ENCODE measurements around the gene HOXD9. TPM values are rescaled to one million over a fixed set of nuclear protein-coding genes. Genes with fewer than 3 reads are reported as not detected.
A peak's percentile ranks its signal among the peaks of the same experiment; 100 is the strongest.

HOXD9 gene
- total RNA-seq: not detected

DNA sequence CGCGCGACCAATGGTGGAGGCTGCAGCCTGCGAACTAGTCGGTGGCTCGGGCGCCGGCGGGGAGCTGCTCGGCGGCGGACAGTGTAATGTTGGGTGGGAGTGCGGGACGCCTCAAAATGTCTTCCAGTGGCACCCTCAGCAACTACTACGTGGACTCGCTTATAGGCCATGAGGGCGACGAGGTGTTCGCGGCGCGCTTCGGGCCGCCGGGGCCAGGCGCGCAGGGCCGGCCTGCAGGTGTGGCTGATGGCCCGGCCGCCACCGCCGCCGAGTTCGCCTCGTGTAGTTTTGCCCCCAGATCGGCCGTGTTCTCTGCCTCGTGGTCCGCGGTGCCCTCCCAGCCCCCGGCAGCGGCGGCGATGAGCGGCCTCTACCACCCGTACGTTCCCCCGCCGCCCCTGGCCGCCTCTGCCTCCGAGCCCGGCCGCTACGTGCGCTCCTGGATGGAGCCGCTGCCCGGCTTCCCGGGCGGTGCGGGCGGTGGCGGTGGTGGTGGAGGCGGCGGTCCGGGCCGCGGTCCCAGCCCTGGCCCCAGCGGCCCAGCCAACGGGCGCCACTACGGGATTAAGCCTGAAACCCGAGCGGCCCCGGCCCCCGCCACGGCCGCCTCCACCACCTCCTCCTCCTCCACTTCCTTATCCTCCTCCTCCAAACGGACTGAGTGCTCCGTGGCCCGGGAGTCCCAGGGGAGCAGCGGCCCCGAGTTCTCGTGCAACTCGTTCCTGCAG is at the start of gene HOXD9:
HOXD9 (plus strand) TSS at position 37 of the 728 bp plus-strand sequence; CDS start at position 87, 50 bp downstream.
- DNase-seq: peak; percentile 42
- Mint-ChIP-seq H3K27me3 (ENCODE audit: low read depth) (peaks cover 75% of the 10 kb centered on the region), H3K4me3 (peak within 1 kb of the TSS; percentile 53), H3K4me1 (ENCODE audit: low read depth) (peaks cover 13% of the 10 kb centered on the region), H3K27ac (no peak within 1 kb of the TSS), H3K36me3 (ENCODE audit: low read depth) (peaks cover 2% of the 10 kb centered on the region), H3K9me3 (peaks cover 1% of the 10 kb centered on the region)
- CTCF ChIA-PET: no interaction called here
- intact Hi-C loops (cut with micrococcal nuclease): loop anchor here (5.0 kb wide), 2 partner anchors 36 to 39 kb away; no protein-coding TSS in a partner anchor

- CTCF ChIA-PET: interaction anchor here (0.7 to 1.4 kb wide), 2 partner anchors 23 to 38 kb away, joined by 3 to 7 read pairs; no protein-coding TSS in a partner anchor
- H3K27ac Mint-ChIP-seq: no peak overlapping the region
- intact Hi-C loops (cut with micrococcal nuclease): no loop called here
These were observed 49.3 kb upstream of the HOXD9 start for GRCh38 chr2:176072951-176073904.

GRCh38 chr2:176074919-176075425 is 47.5 kb upstream of the HOXD9 start:
- no peak for DNase-seq
- peaks cover 6% of the 10 kb centered on the region for H3K36me3 Mint-ChIP-seq (ENCODE audit: low read depth)
- H3K4me3 Mint-ChIP-seq: no peak overlapping the region
- CTCF ChIA-PET: interaction anchor here (0.6 kb wide), 1 partner anchor 22 kb away, joined by 4 read pairs; no protein-coding TSS in a partner anchor
- H3K27me3 Mint-ChIP-seq (ENCODE audit: low read depth): peaks cover 78% of the 10 kb centered on the region
- intact Hi-C loops (cut with micrococcal nuclease): loop anchor here (5.0 kb wide), 1 partner anchor 37 kb away; no protein-coding TSS in a partner anchor
- H3K27ac Mint-ChIP-seq: no peak overlapping the region
- H3K4me1 Mint-ChIP-seq (ENCODE audit: low read depth): peaks cover 18% of the 10 kb centered on the region
- H3K9me3 Mint-ChIP-seq: peaks cover 7% of the 10 kb centered on the region

More at GRCh38 chr2:176072951-176073904, 49.3 kb upstream of the HOXD9 start:
- Mint-ChIP-seq H3K27me3 (ENCODE audit: low read depth) (peaks cover 81% of the 10 kb centered on the region), H3K36me3 (ENCODE audit: low read depth) (no peaks in the 10 kb centered on the region), H3K9me3 (peaks cover 7% of the 10 kb centered on the region), H3K4me1 (ENCODE audit: low read depth) (peaks cover 13% of the 10 kb centered on the region), H3K4me3 (no peak overlapping the region)
- no peak for DNase-seq

DNA sequence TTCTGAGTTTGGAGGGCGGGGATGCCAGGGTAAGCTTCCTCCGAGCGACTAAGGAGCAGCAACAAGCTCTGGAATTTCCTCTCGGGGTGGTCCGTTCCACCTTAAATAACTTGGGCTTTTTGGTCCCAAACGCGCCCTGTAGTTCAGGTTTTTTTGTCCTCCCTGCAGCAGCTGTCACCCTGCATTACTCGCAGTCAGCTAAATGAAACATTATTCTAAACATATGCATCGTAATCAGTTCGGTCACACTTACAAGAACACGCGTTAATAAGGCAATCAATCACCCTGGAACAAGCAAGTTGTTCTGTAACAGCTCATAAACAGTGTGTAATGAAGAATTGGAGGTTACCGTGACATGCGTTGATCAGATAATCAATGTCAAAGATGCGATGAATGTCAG is 47.0 kb upstream of the HOXD9 start:
- Mint-ChIP-seq H3K4me1 (ENCODE audit: low read depth) (peaks cover 18% of the 10 kb centered on the region), H3K36me3 (ENCODE audit: low read depth) (peaks cover 6% of the 10 kb centered on the region), H3K4me3 (no peak overlapping the region), H3K27ac (no peak overlapping the region), H3K9me3 (peaks cover 7% of the 10 kb centered on the region), H3K27me3 (ENCODE audit: low read depth) (peaks cover 73% of the 10 kb centered on the region)
- CTCF ChIA-PET: no interaction called here
- DNase-seq: no peak
- intact Hi-C loops (cut with micrococcal nuclease): loop anchor here (5.0 kb wide), 1 partner anchor 37 kb away; no protein-coding TSS in a partner anchor

DNA sequence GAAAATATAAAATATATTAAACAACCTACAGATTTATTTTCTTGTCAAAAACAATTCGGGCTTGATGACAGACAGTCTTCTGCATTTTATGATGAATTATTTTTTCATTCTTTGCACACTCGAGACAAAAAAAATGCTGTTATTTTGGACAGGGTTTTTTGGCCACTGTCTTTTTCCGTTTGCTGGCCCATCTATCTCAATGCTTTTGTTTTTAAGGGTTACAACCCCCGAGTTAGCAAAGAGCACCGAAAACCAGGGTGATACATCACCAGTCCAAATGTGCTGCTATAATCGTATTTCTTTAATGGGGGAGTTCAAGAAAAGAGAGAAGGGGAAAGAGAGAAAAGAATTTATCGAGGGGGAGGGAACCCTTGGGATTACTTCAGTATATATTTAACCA is 46.5 kb upstream of the HOXD9 start:
- H3K36me3 Mint-ChIP-seq (ENCODE audit: low read depth): peaks cover 9% of the 10 kb centered on the region
- H3K9me3 Mint-ChIP-seq: peaks cover 7% of the 10 kb centered on the region
- no peak overlapping the region for H3K4me3 Mint-ChIP-seq
- peaks cover 19% of the 10 kb centered on the region for H3K4me1 Mint-ChIP-seq (ENCODE audit: low read depth)
- CTCF ChIA-PET: no interaction called here
- peaks cover 72% of the 10 kb centered on the region for H3K27me3 Mint-ChIP-seq (ENCODE audit: low read depth)
- DNase-seq: no peak
- H3K27ac Mint-ChIP-seq: no peak overlapping the region
- intact Hi-C loops (cut with micrococcal nuclease): loop anchor here (2.0 to 5.0 kb wide), 2 partner anchors 36 to 87 kb away; no protein-coding TSS in a partner anchor

DNA sequence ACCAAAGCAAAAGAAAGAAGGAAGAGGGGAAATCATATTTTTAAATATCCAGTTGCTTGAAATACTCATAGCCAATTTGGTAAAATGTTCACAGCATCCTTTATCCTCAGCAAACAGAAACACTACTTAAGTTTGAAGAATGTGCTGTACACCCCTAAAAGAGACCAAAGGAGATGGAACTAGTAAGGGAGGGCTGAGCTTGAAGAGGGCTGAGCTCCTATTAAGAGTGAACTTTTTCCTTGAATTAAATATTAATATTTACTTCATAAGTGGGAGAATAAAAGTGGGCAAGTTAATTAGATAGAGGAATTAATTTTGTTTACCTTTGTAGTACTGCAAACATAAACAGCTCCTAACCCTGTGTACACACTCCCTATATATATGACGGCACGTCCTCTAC is 45.7 kb upstream of the HOXD9 start:
- H3K27ac Mint-ChIP-seq: no peak overlapping the region
- CTCF ChIA-PET: interaction anchor here (1.8 kb wide), 1 partner anchor 20 kb away, joined by 7 read pairs; no protein-coding TSS in a partner anchor
- intact Hi-C loops (cut with micrococcal nuclease): loop anchor here (2.0 to 5.0 kb wide), 2 partner anchors 36 to 86 kb away; no protein-coding TSS in a partner anchor
- no peak for DNase-seq
- H3K27me3 Mint-ChIP-seq (ENCODE audit: low read depth): peaks cover 74% of the 10 kb centered on the region
- H3K36me3 Mint-ChIP-seq (ENCODE audit: low read depth): peaks cover 12% of the 10 kb centered on the region
- no peak overlapping the region for H3K4me3 Mint-ChIP-seq
- peaks cover 19% of the 10 kb centered on the region for H3K4me1 Mint-ChIP-seq (ENCODE audit: low read depth)
- H3K9me3 Mint-ChIP-seq: peaks cover 8% of the 10 kb centered on the region

- Mint-ChIP-seq H3K36me3 (ENCODE audit: low read depth) (peaks cover 15% of the 10 kb centered on the region), H3K4me3 (no peak overlapping the region), H3K9me3 (peaks cover 10% of the 10 kb centered on the region), H3K27ac (peak overlapping the region; percentile 63), H3K4me1 (ENCODE audit: low read depth) (peaks cover 17% of the 10 kb centered on the region), H3K27me3 (ENCODE audit: low read depth) (peaks cover 75% of the 10 kb centered on the region)
- intact Hi-C loops (cut with micrococcal nuclease): loop anchor here (5.0 kb wide), 1 partner anchor 34 kb away; no protein-coding TSS in a partner anchor
- DNase-seq: no peak
- CTCF ChIA-PET: interaction anchor here (0.6 kb wide), 1 partner anchor 537 kb away, joined by 3 read pairs; no protein-coding TSS in a partner anchor
These were observed 43.8 kb upstream of the HOXD9 start for GRCh38 chr2:176078541-176079284.

GRCh38 chr2:176079285-176079830 is 43.2 kb upstream of the HOXD9 start:
- intact Hi-C loops (cut with micrococcal nuclease): loop anchor here (5.0 kb wide), 1 partner anchor 33 kb away; no protein-coding TSS in a partner anchor
- CTCF ChIA-PET: interaction anchor here (0.6 kb wide), 1 partner anchor 536 kb away, joined by 3 read pairs; no protein-coding TSS in a partner anchor
- peaks cover 15% of the 10 kb centered on the region for H3K36me3 Mint-ChIP-seq (ENCODE audit: low read depth)
- peaks cover 76% of the 10 kb centered on the region for H3K27me3 Mint-ChIP-seq (ENCODE audit: low read depth)
- H3K4me1 Mint-ChIP-seq (ENCODE audit: low read depth): peaks cover 17% of the 10 kb centered on the region
- peaks cover 12% of the 10 kb centered on the region for H3K9me3 Mint-ChIP-seq
- no peak for DNase-seq
- peak overlapping the region; percentile 49 for H3K4me3 Mint-ChIP-seq
- H3K27ac Mint-ChIP-seq: peak overlapping the region; percentile 63

DNA sequence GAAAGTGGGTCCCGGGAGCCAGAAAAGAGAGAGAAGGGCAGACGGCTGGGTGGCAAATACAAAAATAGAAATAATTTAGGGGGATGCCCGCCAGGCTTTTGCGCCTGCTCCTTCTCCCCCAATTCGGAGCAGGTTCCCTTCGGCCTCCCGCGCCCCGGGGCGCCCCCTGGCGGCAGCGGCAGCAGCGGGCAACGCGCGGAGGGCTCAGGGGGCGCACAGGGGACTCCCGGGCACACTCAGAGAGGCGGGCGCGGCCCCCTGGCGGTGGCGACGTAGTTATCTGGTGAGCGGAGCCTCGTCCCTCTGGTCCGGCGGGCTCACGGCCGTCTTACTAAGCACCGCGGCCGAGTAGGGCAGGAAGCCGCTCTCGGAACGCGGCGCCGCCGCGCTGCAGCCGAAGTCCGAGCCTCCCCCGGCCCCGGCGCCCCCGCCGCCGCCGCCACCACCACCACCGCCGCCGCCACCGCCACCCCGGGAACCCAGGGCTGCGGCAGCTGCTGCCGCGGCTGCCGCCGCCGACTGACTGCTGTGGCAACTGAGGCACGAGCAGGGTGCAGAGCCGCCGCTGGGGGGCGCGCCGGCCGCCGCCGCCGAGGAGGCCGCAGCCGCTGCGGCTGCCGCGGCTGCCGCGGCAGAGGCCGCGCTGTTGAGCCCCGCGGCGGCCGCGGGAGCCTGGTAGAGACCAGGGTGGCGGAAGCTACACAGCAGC is 42.5 kb upstream of the HOXD9 start:
- H3K4me1 Mint-ChIP-seq (ENCODE audit: low read depth): peaks cover 17% of the 10 kb centered on the region
- H3K27me3 Mint-ChIP-seq (ENCODE audit: low read depth): peaks cover 77% of the 10 kb centered on the region
- no peak overlapping the region for H3K27ac Mint-ChIP-seq
- CTCF ChIA-PET: no interaction called here
- H3K36me3 Mint-ChIP-seq (ENCODE audit: low read depth): peaks cover 15% of the 10 kb centered on the region
- no peak for DNase-seq
- peak overlapping the region; percentile 49 for H3K4me3 Mint-ChIP-seq
- H3K9me3 Mint-ChIP-seq: peaks cover 16% of the 10 kb centered on the region
- intact Hi-C loops (cut with micrococcal nuclease): loop anchor here (5.0 kb wide), 1 partner anchor 32 kb away; no protein-coding TSS in a partner anchor

DNA sequence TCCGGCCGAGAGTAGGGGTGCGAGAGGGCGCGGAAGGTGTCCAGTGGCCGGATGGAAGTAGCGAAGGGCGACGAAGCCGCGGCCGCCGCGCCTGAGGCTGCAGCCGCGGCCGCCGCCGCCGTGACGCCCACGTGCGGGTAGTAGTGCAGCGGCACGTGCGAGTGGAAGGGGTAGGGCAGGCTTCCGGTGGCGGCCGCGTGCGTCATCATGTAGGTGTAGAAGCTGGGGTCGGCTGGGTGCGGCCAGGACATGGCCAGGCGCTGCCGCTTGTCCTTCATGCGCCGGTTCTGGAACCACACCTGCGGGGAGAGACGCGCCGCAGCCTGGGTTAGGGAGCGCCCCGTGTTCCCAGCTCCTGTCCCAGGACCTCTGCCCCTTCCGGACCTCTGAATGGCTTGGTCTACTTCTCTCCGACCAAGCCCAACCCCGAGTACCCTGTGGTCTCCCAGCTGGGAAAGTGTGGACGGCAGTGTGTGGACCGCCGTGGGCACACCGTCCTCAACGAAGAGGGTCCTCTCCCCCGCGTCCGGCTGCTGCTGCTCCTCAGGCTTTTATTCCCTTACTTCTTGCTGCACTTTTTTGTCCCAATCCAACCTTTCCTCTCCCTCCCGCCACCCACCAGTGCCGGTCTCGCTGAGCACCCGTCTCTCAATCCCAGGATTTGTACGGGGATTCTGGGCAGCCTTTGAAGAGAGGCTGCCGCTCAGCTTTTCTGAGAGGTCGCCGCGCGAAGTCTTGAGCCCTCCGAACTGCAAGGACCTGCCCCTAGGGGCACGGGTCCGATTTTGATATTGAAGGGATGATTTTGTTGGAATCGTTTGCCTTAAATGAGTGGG is 41.8 kb upstream of the HOXD9 start:
- intact Hi-C loops (cut with micrococcal nuclease): no loop called here
- Mint-ChIP-seq H3K4me1 (ENCODE audit: low read depth) (peaks cover 17% of the 10 kb centered on the region), H3K27ac (peak overlapping the region; percentile 24), H3K36me3 (ENCODE audit: low read depth) (peaks cover 15% of the 10 kb centered on the region), H3K27me3 (ENCODE audit: low read depth) (peaks cover 77% of the 10 kb centered on the region), H3K9me3 (peaks cover 14% of the 10 kb centered on the region), H3K4me3 (peak overlapping the region; percentile 1)
- CTCF ChIA-PET: no interaction called here
- no peak for DNase-seq

Data from activated naive CD4-positive, alpha-beta T cell treated with anti-CD3 and anti-CD28 coated beads for 36 hours (primary cell).